ENCODE results near the gene NQO1. TPM values are rescaled to one million over a fixed set of nuclear protein-coding genes. Genes with fewer than 3 reads are reported as not detected.
A peak's percentile ranks its signal among the peaks of the same experiment; 100 is the strongest.

Gene NQO1
- total and polyA plus RNA-seq, 3 donors from 2014 or later, result 6.6 to 13.5 (median 10.1) TPM

- Histone ChIP-seq H3K4me1 (peaks cover 14% of the 10 kb centered on the region), H3K4me3 (no peak overlapping the region), H3K27me3 (no peaks in the 10 kb centered on the region), H3K36me3 (ENCODE audit: low read depth, missing control alignments) (no peaks in the 10 kb centered on the region), H3K27ac (no peak overlapping the region), H3K9me3 (no peaks in the 10 kb centered on the region)
- no peak for TF ChIP-seq POLR2A (IDR thresholded peaks at IDR 0.05)
- no peak for TF ChIP-seq CTCF (IDR thresholded peaks at IDR 0.05)
- no peak for DNase-seq
- intact Hi-C loops (cut with DNase I; ENCODE audit: low total_unique reads), result no loop called here
- 88 to 94% methylated on average over 6 to 10 of the region's 10 CpGs for WGBS, 2 donors
Measured at GRCh38 chr16:69745959-69746358, 19.6 kb upstream of the NQO1 start.

- no peak for DNase-seq
- H3K9me3 ChIP-seq, result no peaks in the 10 kb centered on the region
- WGBS, 2 donors, result 85 to 96% methylated on average over 6 to 11 of the region's 11 CpGs
- H3K36me3 ChIP-seq (ENCODE audit: low read depth, missing control alignments), result no peaks in the 10 kb centered on the region
- intact Hi-C loops (cut with DNase I; ENCODE audit: low total_unique reads), result no loop called here
- H3K4me3 ChIP-seq, result no peak overlapping the region
- H3K4me1 ChIP-seq, result peaks cover 14% of the 10 kb centered on the region
- H3K27me3 ChIP-seq, result no peaks in the 10 kb centered on the region
- no peak for TF ChIP-seq CTCF (IDR thresholded peaks at IDR 0.05)
- TF ChIP-seq POLR2A (IDR thresholded peaks at IDR 0.05), result no peak
- no peak overlapping the region for H3K27ac ChIP-seq
Measured at GRCh38 chr16:69745232-69745612, 18.9 kb upstream of the NQO1 start.

- H3K27ac ChIP-seq, result no peak overlapping the region
- H3K9me3 ChIP-seq, result no peaks in the 10 kb centered on the region
- no peaks in the 10 kb centered on the region for H3K27me3 ChIP-seq
- no peak for TF ChIP-seq POLR2A (IDR thresholded peaks at IDR 0.05)
- TF ChIP-seq CTCF (IDR thresholded peaks at IDR 0.05), result no peak
- peaks cover 14% of the 10 kb centered on the region for H3K4me1 ChIP-seq
- 93 to 95% methylated on average over 31 to 35 of the region's 35 CpGs for WGBS, 2 donors
- no peaks in the 10 kb centered on the region for H3K36me3 ChIP-seq (ENCODE audit: low read depth, missing control alignments)
- H3K4me3 ChIP-seq, result no peak overlapping the region
- intact Hi-C loops (cut with DNase I; ENCODE audit: low total_unique reads), result no loop called here
- no peak for DNase-seq
Measured at GRCh38 chr16:69744363-69745231, 18.2 kb upstream of the NQO1 start.

- intact Hi-C loops (cut with DNase I; ENCODE audit: low total_unique reads), result no loop called here
- peak; percentile 78 for DNase-seq
- H3K27ac ChIP-seq, result peak overlapping the region in 1 of 2 donors; percentile 34
- no peak for TF ChIP-seq CTCF (IDR thresholded peaks at IDR 0.05)
- TF ChIP-seq POLR2A (IDR thresholded peaks at IDR 0.05), result no peak
- WGBS, 2 donors, result 79 to 85% methylated on average over 29 to 38 of the region's 41 CpGs
- H3K4me3 ChIP-seq, result no peak overlapping the region
- H3K27me3 ChIP-seq, result no peaks in the 10 kb centered on the region
- no peaks in the 10 kb centered on the region for H3K9me3 ChIP-seq
- H3K4me1 ChIP-seq, result peaks cover 8% of the 10 kb centered on the region
- no peaks in the 10 kb centered on the region for H3K36me3 ChIP-seq (ENCODE audit: low read depth, missing control alignments)
Measured at GRCh38 chr16:69741951-69742904, 15.9 kb upstream of the NQO1 start.

Measured in testis (tissue), 3 donors.